Retinal pigment epithelial cell (primary cell): Measurements from ENCODE around the gene ABCA13.

ENCODE experiments used
- DNase-seq: peaks from one replicate; pipeline ENCODE4 v3.0.0-alpha.2; 2010; ENCODE audit warnings: low read depth
- H3K4me3 ChIP-seq: 2 replicates; pipeline ENCODE4 v1.5.1; 2011; ENCODE audit warnings: mild to moderate bottlenecking, low read length, control low read depth, moderate library complexity
- TF ChIP-seq, protein P1 (sequence below): conservative IDR thresholded peaks from 2 replicates; pipeline ENCODE4 v1.5.1; 2011; ENCODE audit warnings: low read depth, low read length, control low read depth, inconsistent platforms

ABCA13 gene

DNA sequence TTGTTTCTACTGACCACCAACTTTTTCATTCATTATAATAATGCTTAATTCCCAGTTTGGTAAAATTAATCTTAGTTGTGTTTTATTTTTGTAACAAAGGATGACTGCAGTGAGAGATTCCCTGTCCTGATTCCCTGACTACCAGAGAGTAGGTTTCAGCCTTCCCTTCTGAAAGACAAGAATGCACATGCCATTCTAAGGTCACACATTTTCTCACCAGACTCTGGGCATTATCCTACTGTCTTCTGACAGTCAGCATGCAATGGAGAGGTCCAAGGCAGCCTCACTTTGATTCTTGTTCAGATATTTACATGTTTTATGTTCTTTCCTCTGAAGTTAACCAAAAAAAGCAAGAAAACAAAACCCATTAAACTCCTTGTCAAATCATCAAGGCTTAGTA is 380.4 kb downstream of the ABCA13 start:
- H3K4me3 ChIP-seq: no peak overlapping the region
- no peak for DNase-seq
- TF ChIP-seq, protein P1, sequence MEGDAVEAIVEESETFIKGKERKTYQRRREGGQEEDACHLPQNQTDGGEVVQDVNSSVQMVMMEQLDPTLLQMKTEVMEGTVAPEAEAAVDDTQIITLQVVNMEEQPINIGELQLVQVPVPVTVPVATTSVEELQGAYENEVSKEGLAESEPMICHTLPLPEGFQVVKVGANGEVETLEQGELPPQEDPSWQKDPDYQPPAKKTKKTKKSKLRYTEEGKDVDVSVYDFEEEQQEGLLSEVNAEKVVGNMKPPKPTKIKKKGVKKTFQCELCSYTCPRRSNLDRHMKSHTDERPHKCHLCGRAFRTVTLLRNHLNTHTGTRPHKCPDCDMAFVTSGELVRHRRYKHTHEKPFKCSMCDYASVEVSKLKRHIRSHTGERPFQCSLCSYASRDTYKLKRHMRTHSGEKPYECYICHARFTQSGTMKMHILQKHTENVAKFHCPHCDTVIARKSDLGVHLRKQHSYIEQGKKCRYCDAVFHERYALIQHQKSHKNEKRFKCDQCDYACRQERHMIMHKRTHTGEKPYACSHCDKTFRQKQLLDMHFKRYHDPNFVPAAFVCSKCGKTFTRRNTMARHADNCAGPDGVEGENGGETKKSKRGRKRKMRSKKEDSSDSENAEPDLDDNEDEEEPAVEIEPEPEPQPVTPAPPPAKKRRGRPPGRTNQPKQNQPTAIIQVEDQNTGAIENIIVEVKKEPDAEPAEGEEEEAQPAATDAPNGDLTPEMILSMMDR: no peak

DNA sequence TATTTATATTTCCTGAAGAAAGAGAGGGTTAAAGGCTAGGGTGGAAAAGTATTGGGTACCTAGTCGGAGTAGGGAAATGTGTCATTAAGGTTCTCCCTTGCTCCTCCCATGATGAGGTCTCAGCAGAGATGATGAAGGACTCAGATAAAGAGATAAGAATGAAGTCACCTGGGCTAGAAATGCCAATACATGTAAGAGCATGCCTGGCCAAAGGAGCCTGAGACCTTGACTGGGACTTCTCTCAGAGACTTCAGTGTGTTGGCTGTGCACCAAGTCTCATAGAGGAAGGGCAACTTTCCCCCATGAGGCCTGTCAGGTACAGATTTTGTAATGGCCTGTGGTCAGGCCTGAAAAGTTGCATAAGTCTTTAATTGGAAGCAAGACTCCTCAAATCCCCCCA is 392.1 kb downstream of the ABCA13 start:
- TF ChIP-seq, protein P1: no peak
- no peak for DNase-seq

DNA sequence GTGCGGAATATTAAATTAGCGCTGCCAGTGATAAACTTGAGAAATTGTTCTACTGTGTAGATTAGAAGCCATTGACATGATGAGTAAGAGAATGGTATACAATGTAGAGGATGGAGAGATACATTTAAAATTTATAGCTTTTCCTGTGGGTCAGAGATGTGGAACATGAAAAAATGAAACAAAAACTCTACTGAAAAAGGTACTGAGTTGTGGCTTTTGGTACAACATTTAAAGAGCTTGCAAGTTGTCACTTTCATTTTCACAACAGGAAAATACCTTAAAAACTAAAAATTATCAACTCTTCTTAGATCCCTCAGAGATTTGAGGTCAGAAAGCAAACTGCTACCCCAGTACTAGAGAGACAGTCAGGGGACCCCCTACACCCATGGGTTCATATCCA is 404.3 kb downstream of the ABCA13 start:
- no peak overlapping the region for H3K4me3 ChIP-seq
- TF ChIP-seq, protein P1: no peak
- no peak for DNase-seq

More for the DNA sequence above, 392.1 kb downstream of the ABCA13 start:
- no peak overlapping the region for H3K4me3 ChIP-seq

DNA sequence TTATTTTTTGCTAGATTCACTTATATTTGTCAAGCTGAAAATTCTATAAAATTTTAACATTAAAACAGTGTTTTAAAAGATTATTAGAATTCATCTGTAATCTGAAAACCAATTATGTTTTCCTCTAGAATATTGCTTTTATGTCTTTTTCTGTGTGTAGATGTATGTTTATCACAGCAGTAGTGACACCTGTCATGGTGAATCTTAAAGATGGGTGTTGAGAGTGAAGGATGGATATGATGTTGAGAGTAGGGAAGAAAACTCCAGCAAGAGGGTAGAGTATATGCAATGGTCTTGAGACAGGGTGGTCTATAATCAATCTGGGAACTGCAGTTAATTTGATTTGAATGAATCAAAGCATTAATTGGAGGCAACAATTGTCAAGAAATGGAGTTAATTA is 416.2 kb downstream of the ABCA13 start:
- H3K4me3 ChIP-seq: no peak overlapping the region

DNA sequence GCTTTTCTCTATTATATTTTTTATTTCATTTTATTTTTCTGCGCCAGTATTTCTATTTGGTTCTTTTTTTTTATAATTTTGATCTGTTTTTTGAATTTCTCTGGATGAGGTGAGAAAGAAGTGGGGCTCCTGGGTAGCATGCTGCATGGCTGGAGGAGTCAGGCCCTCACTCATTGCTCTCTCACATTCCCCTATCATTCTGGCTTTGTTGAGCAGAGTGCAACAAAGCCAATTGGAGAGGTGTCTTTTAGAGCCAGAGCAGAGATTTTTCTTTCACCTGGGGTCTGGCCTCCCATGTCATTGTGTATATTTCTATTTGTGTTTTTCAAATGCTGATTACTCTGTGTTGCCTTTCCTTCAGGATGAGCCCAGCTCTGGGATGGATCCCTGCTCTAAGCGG is 423.1 kb downstream of the ABCA13 start:
- TF ChIP-seq, protein P1: no peak
- no peak overlapping the region for H3K4me3 ChIP-seq
- no peak for DNase-seq

More for the DNA sequence above, 416.2 kb downstream of the ABCA13 start:
- DNase-seq: no peak
- TF ChIP-seq, protein P1: no peak

DNA sequence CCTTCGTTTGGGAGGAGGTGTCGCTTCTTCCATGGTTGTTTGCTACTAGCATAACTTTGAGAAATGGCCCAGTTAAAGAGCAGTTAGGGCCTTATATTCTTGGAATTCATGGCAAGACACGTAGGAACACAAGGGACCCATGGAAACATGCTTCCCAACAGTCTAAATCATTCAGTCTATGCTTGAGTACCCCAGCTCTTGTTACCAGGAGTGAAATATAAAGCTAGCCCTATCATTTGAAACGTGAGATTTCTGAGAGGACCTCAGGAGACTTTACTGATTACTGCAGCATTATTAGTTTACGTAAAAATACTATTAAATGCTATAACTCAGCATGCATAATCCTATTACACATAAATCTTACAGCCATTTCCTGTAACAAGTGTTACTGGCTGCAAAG is 424.5 kb downstream of the ABCA13 start:
- H3K4me3 ChIP-seq: no peak overlapping the region
- DNase-seq: peak; percentile 15
- TF ChIP-seq, protein P1: no peak

DNA sequence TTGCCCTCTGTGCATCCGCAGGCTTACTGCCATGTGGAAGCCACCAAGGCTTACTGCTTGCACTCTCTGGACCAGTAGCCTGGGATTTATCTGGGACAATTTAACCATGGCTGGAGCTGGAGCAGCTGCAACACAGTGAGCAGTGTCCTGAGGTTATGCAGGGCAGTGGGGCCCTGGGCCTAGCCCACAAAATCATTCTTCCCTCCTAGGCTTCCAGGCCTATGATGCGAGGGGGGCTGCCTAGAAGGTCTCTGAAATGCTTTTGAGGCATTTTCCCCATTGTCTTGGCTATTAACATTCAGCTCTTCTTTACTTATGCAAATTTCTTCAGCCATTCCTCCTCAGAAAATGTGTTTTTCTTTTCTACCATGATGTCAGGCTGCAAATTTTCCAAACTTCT is 439.4 kb downstream of the ABCA13 start:
- DNase-seq: no peak
- TF ChIP-seq, protein P1: no peak
- H3K4me3 ChIP-seq: no peak overlapping the region
